Activated CD4-positive, CD25-positive, alpha-beta regulatory T cell treated with anti-CD3 and anti-CD28 coated beads, Interleukin-2, amount 50 U/mL, for 72 hours (primary cell): ENCODE measurements around the gene IL1RAPL2.

Experiments
- DNase-seq: peaks from one replicate; pipeline ENCODE4 v3.0.0; 2021

Gene IL1RAPL2

GRCh38 chrX:105477351-105477750, 911.4 kb downstream of the IL1RAPL2 start:
- DNase-seq = no peak

GRCh38 chrX:105480646-105481310, 914.8 kb downstream of the IL1RAPL2 start:
- DNase-seq = no peak

GRCh38 chrX:105483011-105483410, 917.0 kb downstream of the IL1RAPL2 start:
- DNase-seq = no peak

GRCh38 chrX:105488716-105489115, 922.7 kb downstream of the IL1RAPL2 start:
- DNase-seq = no peak

GRCh38 chrX:105495376-105495775, 929.4 kb downstream of the IL1RAPL2 start:
- no peak for DNase-seq

- DNase-seq = no peak
Measured at GRCh38 chrX:105502336-105502735, 936.3 kb downstream of the IL1RAPL2 start.

GRCh38 chrX:105515561-105515960, 949.6 kb downstream of the IL1RAPL2 start:
- no peak for DNase-seq

- DNase-seq = no peak
Measured at GRCh38 chrX:105526431-105526830, 960.4 kb downstream of the IL1RAPL2 start.

GRCh38 chrX:105527759-105528158, 961.8 kb downstream of the IL1RAPL2 start:
- no peak for DNase-seq

GRCh38 chrX:105533951-105534350, 968.0 kb downstream of the IL1RAPL2 start:
- DNase-seq = no peak

GRCh38 chrX:105543283-105543682, 977.3 kb downstream of the IL1RAPL2 start:
- no peak for DNase-seq

GRCh38 chrX:105550043-105550663, 984.2 kb downstream of the IL1RAPL2 start:
- DNase-seq = no peak

- DNase-seq = no peak
Measured at GRCh38 chrX:105552395-105552794, 986.4 kb downstream of the IL1RAPL2 start.

GRCh38 chrX:105553118-105553517, 987.1 kb downstream of the IL1RAPL2 start:
- DNase-seq = no peak

GRCh38 chrX:105564501-105564900, 998.5 kb downstream of the IL1RAPL2 start:
- no peak for DNase-seq

- no peak for DNase-seq
Measured at GRCh38 chrX:105565856-105566255, 999.9 kb downstream of the IL1RAPL2 start.

GRCh38 chrX:105567082-105567481, 1001.1 kb downstream of the IL1RAPL2 start:
- no peak for DNase-seq

- DNase-seq = no peak
Measured at GRCh38 chrX:105608745-105609144, 1042.7 kb downstream of the IL1RAPL2 start.

- DNase-seq = no peak
Measured at GRCh38 chrX:105609530-105609929, 1043.5 kb downstream of the IL1RAPL2 start.

- no peak for DNase-seq
Measured at GRCh38 chrX:105610411-105610810, 1044.4 kb downstream of the IL1RAPL2 start.

GRCh38 chrX:105618393-105619101, 1052.5 kb downstream of the IL1RAPL2 start:
- no peak for DNase-seq

GRCh38 chrX:105634180-105634579, 1068.2 kb downstream of the IL1RAPL2 start:
- DNase-seq = no peak

- DNase-seq = no peak
Measured at GRCh38 chrX:105635794-105636193, 1069.8 kb downstream of the IL1RAPL2 start.

GRCh38 chrX:105636667-105637066, 1070.7 kb downstream of the IL1RAPL2 start:
- no peak for DNase-seq
